Activated CD8-positive, alpha-beta memory T cell treated with anti-CD3 and anti-CD28 coated beads, Interleukin-2, amount 50 U/mL, for 24 hours (primary cell): ENCODE data around the gene RASSF7.

Source experiments
- DNase-seq: peaks from one replicate; pipeline ENCODE4 v3.0.0-alpha.2; 2020; ENCODE audit errors: extremely low read depth

RASSF7 gene

DNA sequence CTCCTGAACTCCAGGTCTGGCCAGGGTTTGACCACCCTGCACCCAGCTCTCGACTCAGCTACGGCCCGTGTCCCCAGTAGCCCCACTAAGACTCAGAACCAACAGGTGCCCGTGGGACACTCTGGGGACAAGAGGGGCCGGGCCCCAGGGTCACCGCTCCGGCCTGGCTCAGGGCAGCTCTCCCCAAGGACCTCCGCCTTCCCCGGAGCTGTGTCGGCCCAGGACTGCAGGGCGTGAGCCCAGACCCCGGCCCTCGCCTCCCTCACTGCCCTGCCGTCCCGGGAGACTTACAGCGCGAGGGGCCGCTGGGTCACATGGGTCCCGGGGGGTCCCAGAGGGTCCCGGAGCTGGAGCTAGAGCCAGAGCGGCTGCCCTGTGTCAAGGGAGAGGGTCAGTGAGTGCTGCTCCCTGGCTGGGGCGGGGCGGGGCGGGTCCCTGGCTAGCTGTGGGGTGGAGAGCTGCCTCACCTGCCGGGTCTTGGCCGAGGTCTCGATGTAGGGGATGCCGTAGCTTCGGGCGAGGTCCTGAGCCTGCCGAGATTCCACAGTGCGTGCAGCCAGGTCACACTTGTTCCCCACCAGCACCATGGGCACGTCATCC, 27.7 kb upstream of the RASSF7 start:
- DNase-seq: no peak

DNA sequence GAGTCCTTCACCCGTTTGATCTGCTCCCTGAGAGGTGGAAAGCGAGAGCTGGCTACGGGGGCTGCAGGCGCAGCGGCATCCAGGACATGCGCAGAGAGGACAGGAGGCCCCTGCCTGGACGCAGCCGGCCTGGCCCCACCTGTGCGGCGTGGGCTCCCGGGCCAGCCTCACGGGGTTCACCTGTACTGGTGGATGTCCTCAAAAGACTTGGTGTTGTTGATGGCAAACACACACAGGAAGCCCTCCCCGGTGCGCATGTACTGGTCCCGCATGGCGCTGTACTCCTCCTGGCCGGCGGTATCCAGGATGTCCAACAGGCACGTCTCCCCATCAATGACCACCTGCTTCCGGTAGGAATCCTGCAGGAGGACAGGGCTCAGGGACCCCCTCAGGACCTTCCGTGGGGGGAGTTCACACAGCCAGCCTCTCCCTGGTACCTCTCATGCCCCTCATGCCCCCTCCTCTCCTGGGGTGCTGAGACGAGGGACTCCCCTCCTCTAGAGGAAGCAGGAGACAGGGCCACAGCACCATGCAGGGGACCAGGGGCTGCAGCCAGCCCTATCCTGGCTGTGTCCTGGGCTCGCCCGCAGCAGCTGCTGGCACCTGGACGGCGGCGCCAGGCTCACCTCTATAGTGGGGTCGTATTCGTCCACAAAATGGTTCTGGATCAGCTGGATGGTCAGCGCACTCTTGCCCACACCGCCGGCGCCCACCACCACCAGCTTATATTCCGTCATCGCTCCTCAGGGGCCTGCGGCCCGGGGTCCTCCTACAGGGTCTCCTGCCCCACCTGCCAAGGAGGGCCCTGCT, 27.0 kb upstream of the RASSF7 start:
- no peak for DNase-seq

DNA sequence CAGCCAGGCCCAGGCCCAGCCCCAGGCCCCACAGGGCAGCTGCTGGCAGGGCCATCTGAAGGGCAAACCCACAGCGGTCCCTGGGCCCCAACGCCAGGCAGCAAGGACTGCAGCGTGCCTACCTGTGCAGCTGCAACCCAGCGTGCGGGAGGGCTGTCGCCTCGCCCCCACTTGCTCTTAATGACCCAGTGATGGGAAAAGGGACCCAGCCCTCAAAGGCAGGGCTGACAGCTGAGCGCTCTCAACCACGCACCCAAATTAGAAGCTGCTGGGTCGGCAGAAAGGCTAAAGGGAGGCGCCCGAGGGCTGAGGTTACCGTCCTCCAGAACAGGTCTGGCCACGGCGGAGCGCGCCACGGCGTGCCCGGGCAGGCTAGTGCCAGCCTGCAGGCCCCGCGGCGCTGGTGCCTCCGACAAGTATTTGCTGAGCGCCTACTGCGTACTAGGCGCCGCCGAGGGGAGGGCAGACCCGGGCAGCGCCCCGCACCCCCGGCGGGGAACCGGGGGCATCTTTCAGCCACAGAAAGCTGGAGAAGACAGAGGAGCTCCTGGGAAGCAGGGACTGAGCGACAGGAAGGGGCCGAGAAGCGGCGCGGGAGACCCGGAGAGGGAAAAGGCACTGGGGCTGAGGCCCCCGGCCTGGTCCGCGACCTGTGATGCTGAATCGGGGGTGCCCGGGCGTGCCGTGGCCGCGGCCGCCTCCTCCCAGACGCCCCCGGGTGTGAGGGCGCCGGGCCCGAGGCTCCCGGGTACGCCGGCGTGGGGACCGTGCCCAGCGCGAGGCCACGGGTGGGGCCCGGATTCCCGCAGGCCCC, 26.2 kb upstream of the RASSF7 start:
- no peak for DNase-seq

DNA sequence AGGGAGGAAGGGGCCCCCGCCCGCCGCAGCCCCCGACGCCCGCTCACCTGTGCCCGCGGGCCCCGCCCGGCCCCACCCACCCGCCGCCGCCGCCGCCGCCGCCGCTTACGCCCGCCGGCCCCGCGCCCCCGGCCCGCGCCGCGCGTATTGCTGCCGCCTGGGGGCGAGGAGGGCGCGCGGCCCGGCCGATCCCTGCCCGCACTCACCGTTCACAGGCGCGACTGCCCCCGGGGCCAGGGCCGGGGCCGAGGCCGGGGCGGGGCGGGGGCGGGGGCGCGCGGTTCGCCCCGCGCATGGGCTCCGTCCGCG, 25.6 kb upstream of the RASSF7 start:
- no peak for DNase-seq

DNA sequence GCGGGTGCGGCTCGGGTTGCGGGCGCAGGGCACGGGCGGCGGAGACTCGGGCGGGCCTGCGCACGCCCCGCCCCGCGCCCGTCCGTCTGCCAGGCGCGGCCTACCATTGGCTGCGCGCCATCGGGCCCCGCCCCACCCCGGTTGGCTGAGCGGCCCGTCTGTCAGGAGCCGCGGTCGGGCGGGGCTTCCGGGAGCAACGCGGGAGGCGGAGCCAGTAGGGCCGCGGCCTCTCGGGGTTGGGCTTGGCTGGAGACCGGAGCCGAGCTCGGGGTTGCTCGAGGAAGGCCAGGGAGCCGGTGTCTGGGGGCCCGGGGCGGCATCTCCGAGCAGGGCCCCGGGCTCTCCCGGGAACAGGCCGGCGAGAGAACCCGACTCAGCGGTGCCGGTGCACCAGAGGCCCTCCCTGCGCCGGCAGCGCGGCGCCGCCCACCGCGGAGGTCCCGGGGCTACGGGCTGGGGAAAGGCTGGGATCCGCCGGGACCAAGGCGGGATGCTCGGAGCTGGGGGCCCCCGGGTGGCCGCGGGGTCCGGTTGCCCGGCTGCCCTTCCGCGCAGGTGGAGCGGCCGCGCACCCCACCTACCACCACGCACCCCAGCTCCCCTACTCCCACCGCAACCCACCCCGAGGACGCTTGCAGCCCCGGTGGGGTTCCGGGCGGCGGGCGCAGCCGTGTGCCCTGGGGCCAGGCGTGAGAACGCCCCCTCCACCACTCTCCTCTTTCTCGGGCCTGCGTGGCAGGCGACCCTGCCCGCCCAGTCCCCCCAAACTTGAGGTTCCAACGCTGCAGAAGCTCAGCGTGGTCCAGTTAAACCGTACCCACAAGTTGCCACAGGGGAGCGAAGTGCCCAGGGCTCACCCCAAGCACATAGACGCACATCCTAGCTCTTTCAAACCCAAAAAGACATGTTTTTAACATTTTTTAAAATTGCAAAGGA, 25.0 kb upstream of the RASSF7 start, which contains the start of gene HRAS:
HRAS (minus strand) TSS at position 58 of the 936 bp plus-strand sequence.
- DNase-seq: peak; percentile 81

DNA sequence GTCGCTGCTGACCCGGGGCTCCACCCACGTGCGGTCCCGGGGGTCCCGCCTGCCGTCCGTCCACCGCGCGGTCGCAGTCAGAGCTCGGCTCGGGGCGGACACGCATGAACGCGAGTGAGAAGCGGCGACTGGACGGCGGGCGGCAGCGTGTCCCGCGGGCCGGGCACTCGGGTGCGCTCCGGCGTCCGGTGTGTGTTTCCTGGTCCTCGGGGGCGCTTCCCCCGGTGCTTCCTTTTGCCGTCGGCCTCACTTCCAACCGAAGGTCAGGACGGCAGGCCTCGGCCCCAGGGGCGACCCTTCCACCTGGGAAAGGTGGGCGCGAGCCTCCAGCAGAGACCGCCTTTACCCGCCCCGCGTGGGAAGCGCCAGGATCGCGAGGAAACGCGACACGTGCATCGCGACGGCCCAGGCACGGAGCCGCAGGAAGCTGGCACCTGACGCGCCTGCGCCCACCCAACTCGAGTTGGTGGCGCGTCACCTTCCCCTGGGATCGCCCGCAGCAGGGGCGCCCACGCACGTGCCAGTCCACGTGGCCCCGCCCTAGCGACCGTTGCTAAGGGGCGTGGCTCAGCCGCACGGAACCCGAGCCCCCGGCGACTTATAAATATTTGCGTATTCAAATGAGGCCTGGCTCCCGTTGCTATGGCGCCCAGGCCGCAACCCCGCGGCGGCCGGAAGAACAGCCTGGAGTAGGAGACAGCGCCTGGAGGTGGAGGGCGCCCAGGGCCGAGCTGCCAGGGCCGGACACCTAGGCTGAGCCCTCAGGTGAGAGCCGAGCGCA, 23.7 kb upstream of the RASSF7 start, which contains the start of gene LRRC56:
LRRC56 (plus strand) TSS at position 687 of the 781 bp plus-strand sequence. CDS start 3,158 bp downstream, outside the sequence.
- DNase-seq: peak; percentile 76

DNA sequence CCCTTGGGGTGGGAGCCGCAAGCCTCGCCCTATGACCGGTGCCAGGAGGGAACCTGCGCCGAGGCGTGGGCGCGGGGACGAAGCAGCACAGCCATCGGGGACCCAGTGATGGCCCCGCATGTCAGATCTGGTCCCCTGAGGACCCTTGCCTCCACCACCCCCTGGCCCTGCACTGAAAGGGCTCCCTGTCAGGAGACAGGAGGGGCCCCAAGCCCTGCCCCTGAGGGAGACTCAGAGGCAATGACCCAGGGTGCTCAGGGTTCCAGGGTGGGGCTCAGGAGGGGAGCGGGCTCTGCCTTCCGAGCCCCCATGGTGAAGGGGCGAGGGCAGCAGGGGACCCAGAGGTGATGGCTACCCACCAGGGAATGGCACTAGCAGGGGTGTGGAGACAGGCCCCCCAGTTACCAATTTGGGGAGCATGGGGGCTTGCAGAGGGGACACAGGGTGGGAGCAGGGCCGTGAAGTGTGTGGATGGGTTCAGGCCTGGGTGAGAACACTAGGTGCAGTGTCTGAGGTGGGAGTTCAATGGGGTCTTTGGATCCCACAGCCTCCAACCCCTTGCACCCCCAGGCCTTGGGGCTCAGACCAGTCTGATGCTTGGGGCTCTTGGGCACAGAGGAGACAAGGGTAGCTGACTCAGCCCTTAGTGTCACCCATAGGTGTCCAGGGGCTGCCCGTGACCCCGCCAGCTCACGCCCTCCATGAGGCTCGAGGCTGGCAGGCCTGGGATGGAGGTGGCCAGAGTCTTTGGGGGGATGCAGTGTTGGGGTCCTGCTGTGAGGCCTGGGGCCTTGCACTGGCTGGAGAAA, 22.9 kb upstream of the RASSF7 start:
- no peak for DNase-seq

DNA sequence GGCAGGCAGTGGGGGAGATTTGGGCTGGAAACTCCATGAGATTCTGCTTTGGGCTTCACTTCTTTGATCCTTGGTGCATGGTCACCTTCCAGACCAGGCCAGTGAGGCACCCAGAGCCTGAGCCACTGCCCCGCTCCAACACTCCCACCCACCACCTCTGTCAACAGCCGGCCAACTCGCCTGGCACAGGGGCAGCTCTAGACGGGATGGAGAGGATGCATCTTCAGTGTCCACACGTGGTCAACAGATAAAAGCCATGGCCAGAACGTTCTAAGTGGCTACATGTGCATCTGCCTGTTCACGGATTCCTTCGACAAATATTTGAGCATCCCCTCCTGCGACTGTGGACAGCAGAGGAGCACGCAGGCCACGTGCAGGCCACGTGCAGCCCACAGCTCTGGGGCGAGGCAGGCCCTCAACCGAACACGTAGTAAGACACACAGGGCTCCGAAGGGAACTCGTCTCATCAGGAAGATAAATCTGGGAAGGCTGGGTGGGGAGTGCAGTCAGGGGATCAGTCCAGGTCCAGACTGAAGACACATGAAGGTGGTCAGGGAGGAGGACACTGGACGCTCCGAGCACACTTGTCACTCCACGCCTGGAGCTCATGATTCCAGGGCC, 22.2 kb upstream of the RASSF7 start:
- DNase-seq: no peak

DNA sequence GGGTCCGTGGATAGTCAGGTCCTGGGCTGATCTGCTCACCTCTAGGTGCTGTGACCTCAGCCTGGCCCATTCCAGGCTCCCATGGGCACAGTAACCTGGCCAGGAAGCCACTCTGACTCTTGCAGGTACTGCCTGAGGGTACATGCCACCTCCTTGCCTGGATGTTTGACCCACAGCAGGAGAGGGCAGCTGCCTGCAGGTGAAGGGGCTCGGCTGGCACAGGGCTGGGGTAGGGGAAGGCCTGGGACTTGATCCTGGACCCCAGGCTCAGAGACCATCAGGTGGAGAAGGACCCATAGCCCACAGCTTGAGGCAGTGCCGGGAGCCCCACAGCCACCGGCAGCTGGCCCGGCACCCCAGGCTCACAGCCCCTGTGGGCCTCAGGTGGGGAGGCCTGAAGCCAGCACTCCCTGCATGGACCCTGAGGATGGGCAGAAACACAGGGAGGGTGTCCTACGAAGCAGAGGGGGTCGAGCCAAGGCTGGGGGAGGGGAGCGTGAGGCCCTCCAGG, 20.7 kb upstream of the RASSF7 start:
- DNase-seq: no peak

DNA sequence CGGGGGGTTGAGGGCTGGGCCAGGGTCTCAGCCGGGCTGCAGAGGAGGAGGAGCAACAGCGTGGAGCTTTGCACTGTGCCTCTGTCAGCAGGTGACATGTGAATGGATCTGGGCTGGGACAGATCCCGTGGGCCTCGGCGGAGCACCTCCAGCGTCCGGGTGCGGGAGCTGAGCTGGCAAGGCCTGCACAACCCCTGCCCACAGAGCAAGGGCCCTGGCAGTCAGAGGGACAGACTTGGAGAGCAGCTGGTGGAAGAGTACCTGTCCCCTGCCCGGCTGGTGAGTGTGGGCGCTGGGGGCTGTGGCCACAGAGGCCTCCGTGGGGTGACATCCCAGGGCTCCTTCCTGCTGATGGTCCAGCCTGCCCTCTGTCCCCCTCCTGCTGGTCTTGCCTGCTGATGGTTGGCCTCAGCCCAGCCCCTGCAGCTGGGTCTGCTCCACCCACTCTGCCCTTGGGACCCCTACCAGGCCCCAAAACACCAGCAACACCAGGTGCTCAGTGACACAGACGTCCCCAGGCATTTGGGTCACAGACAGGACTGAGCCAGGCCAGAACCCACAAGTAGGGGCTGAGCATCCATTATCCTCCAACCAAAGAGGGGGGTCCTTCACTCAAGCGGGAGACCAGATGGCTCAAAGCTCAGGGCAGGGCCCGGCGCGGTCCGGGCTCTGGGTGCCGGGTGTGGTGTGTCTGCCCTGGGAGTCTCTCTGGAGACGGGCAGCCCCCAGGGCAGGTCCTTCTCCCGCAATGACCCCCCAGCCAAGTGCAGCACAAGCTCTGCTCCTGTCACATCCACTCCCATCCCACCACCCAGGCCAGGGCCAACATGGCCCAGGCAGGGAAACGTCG, 20.0 kb upstream of the RASSF7 start:
- DNase-seq: no peak

DNA sequence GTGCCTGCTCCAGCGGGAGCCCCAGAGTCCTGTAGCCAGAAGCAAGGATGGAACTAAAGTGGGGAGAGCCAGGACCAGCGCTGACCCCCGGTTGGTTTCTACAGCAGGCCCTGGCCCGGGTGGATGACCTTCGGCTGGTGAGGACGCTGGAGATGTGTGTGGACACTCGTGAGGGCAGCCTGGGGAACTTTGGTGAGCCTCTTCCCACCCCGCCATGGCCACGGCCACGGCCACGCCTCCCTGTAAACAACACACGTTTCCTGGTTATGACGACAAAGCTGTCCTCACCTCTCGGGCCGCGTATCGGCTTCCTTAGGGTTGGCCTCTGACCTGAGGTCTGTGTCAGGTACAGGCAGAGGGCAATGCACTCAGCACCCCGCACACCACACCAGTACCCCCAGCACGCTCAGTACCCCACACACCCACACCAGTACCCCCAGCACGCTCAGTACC, 19.3 kb upstream of the RASSF7 start:
- no peak for DNase-seq

DNA sequence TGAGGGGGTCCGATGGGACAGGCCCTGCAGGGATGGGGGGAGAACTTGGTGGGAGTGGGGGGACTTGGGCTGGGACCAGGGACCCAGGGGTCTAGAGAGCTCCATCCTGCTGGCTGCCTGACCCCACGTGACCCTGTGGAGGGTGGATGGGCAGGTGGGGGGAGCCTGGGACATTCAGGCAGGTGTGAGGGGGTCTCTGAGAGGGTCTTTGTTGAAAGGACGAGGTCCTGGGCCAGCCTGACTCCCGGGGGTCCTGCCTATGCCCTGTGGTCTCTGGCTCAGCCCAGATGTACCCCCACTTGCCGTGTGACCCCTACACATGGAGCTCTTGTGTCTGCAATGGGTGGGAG, 16.0 kb upstream of the RASSF7 start:
- no peak for DNase-seq

DNA sequence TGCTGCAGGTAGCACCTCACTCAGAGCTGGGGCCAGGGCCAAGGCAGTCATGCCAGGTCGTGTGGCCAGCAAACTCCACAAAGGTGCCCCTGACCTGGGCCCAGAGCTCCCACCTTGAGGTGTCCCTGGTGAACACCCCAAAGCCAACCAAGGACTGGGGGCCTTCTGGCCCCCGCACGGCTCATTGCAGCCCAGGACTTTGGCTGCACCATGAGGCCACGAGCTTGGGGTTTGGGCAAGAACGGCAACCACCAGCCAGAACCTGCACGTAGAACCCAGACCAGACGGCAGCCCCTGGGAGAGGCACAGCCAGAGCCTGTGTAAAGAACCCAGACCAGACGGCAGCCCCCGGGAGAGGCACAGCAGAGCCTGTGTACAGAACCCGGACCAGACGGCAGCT, 15.6 kb upstream of the RASSF7 start:
- DNase-seq: no peak

DNA sequence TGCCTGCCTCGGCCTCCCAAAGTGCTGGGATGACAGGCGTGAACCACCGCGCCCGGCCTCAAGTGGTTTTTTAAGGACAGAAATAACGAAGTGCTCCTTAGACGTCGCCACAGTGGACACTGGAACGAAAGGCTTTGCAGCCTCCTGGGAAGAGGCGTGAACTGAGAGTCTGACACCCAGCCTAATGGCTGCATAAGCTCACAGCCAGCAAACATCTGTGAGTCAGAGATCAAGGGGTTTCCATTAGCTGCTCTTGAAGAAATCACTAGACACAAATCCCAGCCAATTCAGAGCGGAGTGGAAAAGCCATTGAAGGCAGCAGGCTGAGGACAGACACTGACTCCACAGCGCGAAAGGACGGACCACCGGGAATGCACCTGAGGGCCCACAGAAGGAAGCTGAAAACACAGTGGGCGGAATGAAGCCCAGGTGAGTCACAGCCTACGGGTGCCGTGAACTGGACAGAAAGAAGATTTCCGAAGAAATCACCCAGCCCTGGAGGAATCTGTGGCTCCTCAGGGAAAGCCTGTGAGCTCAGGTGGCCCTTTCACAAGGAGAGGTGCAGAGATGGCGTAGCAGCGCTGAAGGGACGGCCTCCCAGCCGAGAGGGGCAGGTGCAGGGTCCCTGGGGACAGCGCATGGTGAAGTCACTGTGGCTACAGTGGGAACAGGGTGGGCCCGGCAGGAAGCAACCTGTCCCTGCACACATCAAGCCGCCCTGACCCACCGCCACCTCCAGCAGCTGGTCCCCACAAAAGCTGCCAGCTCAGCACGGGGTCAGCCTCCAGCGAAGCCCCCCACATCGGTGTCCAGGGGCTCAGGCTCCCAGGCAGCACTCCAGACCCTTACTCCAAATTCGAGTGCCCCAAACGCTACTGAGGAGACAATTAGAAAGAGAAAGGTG, 11.8 kb upstream of the RASSF7 start:
- no peak for DNase-seq

DNA sequence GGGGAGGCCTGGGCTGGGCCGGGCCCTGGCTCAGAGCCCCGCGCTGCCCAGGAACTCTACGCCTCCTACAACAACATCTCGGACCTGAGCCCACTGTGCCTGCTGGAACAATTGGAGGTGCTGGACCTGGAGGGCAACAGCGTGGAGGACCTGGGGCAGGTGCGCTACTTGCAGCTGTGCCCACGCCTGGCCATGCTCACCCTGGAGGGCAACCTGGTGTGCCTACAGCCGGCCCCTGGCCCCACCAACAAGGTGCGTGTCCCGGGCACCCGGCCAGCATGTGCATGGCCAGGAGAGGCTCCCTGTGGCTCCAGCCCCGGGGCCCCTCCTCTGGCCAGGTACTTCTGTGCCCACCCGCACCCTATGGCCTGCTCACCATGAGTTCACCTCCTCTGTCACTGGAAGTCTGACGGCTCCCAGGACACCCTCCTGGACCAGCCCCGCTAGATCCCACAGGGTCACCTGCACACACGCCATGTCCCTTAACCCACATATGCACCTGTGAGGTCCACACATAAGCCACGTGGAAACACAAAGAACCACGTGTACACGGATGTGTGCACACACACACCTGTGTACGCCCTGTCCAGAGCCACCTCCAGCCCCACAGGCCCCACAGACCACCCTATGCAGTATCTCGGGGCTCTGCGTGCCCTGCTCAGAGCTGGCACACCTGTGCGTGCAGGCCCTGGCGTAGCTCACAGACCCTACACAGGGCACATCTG, 10.6 kb upstream of the RASSF7 start:
- no peak for DNase-seq

DNA sequence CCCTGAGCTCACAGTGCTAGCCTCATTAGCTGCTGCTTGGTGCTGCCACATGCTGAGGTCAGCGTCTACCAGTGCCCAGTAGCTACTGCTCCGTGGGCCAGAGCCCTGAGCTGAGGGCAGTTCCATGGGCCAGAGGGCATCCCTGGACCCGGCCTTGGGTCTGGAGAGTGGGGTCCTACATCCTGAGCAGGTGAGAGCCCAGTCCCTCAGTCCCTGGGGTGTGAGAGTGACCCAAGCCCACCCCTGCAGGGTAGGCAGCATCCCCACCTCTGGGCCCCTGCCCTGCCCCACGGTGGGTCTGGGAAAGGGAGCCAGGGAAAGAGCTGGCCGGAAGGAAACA, 10.1 kb upstream of the RASSF7 start:
- no peak for DNase-seq

DNA sequence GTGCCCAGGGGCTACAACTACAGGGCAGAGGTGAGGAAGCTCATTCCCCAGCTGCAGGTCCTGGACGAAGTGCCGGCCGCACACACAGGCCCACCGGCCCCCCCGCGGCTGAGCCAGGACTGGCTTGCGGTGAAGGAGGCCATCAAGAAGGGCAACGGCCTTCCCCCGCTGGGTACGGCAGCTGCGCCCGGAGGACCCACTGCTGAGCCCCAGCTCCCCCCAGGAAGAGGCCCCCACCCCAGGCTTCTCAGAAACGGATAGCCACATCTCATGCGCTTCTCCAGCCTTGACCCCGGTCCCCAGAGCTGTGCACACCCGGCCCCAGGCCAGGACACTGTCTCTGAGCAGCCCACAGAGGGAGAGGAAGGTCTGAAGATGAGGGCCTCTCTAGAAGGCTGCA, 9.6 kb upstream of the RASSF7 start:
- DNase-seq: no peak
